Measurements from ENCODE around the gene CORO7. TPM values are rescaled to one million over a fixed set of nuclear protein-coding genes. Genes with fewer than 3 reads are reported as not detected.

CORO7 gene
- polyA plus RNA-seq, 2 of the 4 experiments (the other 2 are of a cell fraction): 6.0 to 11.9 TPM

DNA sequence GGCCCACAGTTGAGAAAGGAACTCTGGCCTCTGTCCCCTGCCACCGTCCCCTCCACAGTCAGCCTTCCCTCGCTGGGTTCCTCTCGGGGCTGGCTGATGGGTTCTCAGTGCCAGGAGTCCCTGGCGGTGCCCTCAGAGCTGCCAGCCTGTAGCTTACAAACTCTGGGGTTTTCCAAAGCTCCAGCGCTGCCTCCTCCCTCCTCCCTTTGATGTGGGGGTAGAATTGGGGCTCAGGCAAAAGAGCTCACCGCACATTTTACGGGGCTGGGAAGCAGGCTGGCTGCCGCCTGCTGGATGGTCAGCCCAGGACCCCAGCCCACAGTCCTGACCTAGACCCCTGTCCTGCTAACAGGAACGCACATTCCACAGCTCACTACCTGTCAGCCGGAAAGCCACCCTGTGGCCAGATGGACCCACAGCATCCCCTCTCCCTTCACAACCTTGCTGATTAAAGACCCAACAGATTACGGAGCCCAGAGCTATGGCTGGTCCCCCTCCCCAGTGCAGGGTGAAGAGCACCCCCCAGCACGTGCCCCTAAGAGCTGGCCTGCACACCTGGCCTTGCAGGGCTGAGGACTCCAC lies 38.7 kb downstream of the CORO7 start:
- ChIA-PET POLR2A (no interaction called here), CTCF (interaction anchor here (0.7 to 25.9 kb wide), 10 partner anchors 9 to 116 kb away, joined by 3 to 638 read pairs (median 6); no protein-coding TSS in a partner anchor)
- ATAC-seq (0 out of 6 replicates have a peak, but pooled peaks of 1 of the 2 experiments have one; percentile 5), DNase-seq (ENCODE audit: low read depth in 1 of 2, low spot score in 1 of 2) (no peak), FAIRE-seq (no peak)
- TF ChIP-seq RAD21 (conservative IDR thresholded peaks at IDR 0.05 in 1 of 2, IDR thresholded peaks at IDR 0.05 in 1 of 2) (no peak), HES2 (IDR thresholded peaks at IDR 0.05) (no peak), HOXA7 (CRISPR knock-in tag; IDR thresholded peaks at IDR 0.05) (no peak), EHF (CRISPR knock-in tag; IDR thresholded peaks at IDR 0.05) (no peak), NR3C1 (IDR thresholded peaks at IDR 0.05) (no peak), MAZ (IDR thresholded peaks at IDR 0.05; ENCODE audit: borderline replicate concordance, low read depth, low read length) (no peak), HOXB5 (CRISPR knock-in tag; IDR thresholded peaks at IDR 0.05) (no peak), NPAS2 (CRISPR knock-in tag; IDR thresholded peaks at IDR 0.05; ENCODE audit: borderline replicate concordance) (no peak), PBX3 (IDR thresholded peaks at IDR 0.05) (no peak), EHMT2 (IDR thresholded peaks at IDR 0.05; ENCODE audit: low read depth) (no peak), ZSCAN20 (CRISPR knock-in tag; IDR thresholded peaks at IDR 0.05) (no peak), CTCF (IDR thresholded peaks at IDR 0.05) (no peak; the same call in 2 of the 3 replicates), RCOR1 (IDR thresholded peaks at IDR 0.05; ENCODE audit: low read depth, low read length) (no peak), MYC (IDR thresholded peaks at IDR 0.05; ENCODE audit: borderline replicate concordance, low read length) (no peak)
- TF ChIP-seq, protein P1, sequence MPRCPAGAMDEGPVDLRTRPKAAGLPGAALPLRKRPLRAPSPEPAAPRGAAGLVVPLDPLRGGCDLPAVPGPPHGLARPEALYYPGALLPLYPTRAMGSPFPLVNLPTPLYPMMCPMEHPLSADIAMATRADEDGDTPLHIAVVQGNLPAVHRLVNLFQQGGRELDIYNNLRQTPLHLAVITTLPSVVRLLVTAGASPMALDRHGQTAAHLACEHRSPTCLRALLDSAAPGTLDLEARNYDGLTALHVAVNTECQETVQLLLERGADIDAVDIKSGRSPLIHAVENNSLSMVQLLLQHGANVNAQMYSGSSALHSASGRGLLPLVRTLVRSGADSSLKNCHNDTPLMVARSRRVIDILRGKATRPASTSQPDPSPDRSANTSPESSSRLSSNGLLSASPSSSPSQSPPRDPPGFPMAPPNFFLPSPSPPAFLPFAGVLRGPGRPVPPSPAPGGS (IDR thresholded peaks at IDR 0.05): no peak
- TF ChIP-seq, protein P2, sequence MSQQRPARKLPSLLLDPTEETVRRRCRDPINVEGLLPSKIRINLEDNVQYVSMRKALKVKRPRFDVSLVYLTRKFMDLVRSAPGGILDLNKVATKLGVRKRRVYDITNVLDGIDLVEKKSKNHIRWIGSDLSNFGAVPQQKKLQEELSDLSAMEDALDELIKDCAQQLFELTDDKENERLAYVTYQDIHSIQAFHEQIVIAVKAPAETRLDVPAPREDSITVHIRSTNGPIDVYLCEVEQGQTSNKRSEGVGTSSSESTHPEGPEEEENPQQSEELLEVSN (IDR thresholded peaks at IDR 0.05; ENCODE audit: borderline replicate concordance, low read depth): no peak
- H3K27ac ChIP-seq: peak overlapping the region in 1 of 2 experiments; percentile 51; a peak in 2 of 6 replicates
- no peak overlapping the region for H3K4me3 ChIP-seq
- peaks cover 65% of the 10 kb centered on the region for H3K4me1 ChIP-seq
- no peak overlapping the region for H3K4me2 ChIP-seq
- 60% methylated on average over 7 of the region's 12 CpGs for WGBS (ENCODE audit: missing lambda C conversion rate)
- no peaks in the 10 kb centered on the region for H3K9me3 ChIP-seq

GRCh38 chr16:4376893-4377572 lies 39.4 kb downstream of the CORO7 start:
- DNase-seq (ENCODE audit: low read depth in 1 of 2, low spot score in 1 of 2) (no peak), ATAC-seq (no peak), FAIRE-seq (no peak)
- CTCF ChIA-PET: interaction anchor here (0.7 to 25.9 kb wide), 10 partner anchors 8 to 115 kb away, joined by 3 to 638 read pairs (median 6); no protein-coding TSS in a partner anchor
- 75% methylated on average over 15 of the region's 27 CpGs for WGBS (ENCODE audit: missing lambda C conversion rate)
- POLR2A ChIA-PET: no interaction called here
- Histone ChIP-seq H3K27ac (peak overlapping the region in 1 of 2 experiments; percentile 51; a peak in 2 of 6 replicates), H3K9me3 (no peaks in the 10 kb centered on the region), H3K4me1 (peaks cover 70% of the 10 kb centered on the region), H3K4me3 (no peak overlapping the region), H3K4me2 (peak overlapping the region; percentile 12; the same call in 1 of the 3 replicates)
- TF ChIP-seq KDM1A (IDR thresholded peaks at IDR 0.05; ENCODE audit: low read depth) (no peak), HOXB13 (CRISPR knock-in tag; IDR thresholded peaks at IDR 0.05; ENCODE audit: low read depth) (no peak), RAD21 (conservative IDR thresholded peaks at IDR 0.05 in 1 of 2, IDR thresholded peaks at IDR 0.05 in 1 of 2) (no peak), JUN (IDR thresholded peaks at IDR 0.05) (no peak), PBX3 (IDR thresholded peaks at IDR 0.05) (no peak), HMGXB4 (CRISPR knock-in tag; IDR thresholded peaks at IDR 0.05; ENCODE audit: borderline replicate concordance) (no peak), HOXB5 (CRISPR knock-in tag; IDR thresholded peaks at IDR 0.05) (no peak), GATA3 (IDR thresholded peaks at IDR 0.05; ENCODE audit: borderline replicate concordance) (no peak)
- TF ChIP-seq, protein P3, sequence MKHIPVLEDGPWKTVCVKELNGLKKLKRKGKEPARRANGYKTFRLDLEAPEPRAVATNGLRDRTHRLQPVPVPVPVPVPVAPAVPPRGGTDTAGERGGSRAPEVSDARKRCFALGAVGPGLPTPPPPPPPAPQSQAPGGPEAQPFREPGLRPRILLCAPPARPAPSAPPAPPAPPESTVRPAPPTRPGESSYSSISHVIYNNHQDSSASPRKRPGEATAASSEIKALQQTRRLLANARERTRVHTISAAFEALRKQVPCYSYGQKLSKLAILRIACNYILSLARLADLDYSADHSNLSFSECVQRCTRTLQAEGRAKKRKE (CRISPR knock-in tag; IDR thresholded peaks at IDR 0.05; ENCODE audit: low read depth): no peak

All from A549 (cell line).